Measurements from ENCODE around the gene SLC26A5.

SLC26A5 gene

DNA sequence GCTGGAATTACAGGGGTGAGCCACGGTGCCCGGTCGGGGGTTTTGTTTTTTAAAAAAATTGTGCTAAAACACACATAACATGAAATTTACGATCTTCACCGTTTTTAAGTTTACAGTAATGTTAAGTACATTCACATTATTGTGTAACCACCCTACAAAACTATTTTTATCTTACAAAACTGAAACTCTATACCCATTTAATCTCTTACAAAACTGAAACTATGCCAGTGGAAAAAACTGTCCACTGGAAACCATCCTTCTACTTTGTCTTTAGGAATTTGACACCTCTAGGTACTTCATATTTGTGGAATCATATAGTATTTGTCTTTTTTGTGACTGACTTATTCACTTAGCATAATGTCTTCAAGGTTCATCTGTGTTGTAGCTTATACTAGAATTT lies 99.6 kb downstream of the SLC26A5 start:
- peaks cover 87% of the 10 kb centered on the region for H3K79me2 ChIP-seq (ENCODE audit: control insufficient read depth, low read length)
- H3F3A ChIP-seq (ENCODE audit: control insufficient read depth, insufficient read depth): no peaks in the 10 kb centered on the region
- H3K4me2 ChIP-seq (ENCODE audit: low read length): peak overlapping the region; percentile 72
- TF ChIP-seq EZH2phosphoT487 (IDR thresholded peaks at IDR 0.05; ENCODE audit: borderline replicate concordance, low read length): no peak
- TF ChIP-seq, protein P1, sequence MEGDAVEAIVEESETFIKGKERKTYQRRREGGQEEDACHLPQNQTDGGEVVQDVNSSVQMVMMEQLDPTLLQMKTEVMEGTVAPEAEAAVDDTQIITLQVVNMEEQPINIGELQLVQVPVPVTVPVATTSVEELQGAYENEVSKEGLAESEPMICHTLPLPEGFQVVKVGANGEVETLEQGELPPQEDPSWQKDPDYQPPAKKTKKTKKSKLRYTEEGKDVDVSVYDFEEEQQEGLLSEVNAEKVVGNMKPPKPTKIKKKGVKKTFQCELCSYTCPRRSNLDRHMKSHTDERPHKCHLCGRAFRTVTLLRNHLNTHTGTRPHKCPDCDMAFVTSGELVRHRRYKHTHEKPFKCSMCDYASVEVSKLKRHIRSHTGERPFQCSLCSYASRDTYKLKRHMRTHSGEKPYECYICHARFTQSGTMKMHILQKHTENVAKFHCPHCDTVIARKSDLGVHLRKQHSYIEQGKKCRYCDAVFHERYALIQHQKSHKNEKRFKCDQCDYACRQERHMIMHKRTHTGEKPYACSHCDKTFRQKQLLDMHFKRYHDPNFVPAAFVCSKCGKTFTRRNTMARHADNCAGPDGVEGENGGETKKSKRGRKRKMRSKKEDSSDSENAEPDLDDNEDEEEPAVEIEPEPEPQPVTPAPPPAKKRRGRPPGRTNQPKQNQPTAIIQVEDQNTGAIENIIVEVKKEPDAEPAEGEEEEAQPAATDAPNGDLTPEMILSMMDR (IDR thresholded peaks at IDR 0.05; ENCODE audit: low read depth, low read length, poor library complexity, severe bottlenecking): no peak
- H3K4me3 ChIP-seq (ENCODE audit: low read length): peak overlapping the region; percentile 85
- no peaks in the 10 kb centered on the region for H3K9me3 ChIP-seq (ENCODE audit: control insufficient read depth, insufficient read depth, low read length)
- 0 out of 2 replicates have a peak, but pooled peaks cover 6% of the 10 kb centered on the region for H4K20me1 ChIP-seq (ENCODE audit: control insufficient read depth, insufficient read depth, low read depth, low read length)
- H3K27ac ChIP-seq (ENCODE audit: low read depth, low read length): no peak overlapping the region
- H3K4me1 ChIP-seq (ENCODE audit: control insufficient read depth, low read length): peaks cover 53% of the 10 kb centered on the region
- H3K36me3 ChIP-seq (ENCODE audit: control insufficient read depth, low read length): peaks cover 51% of the 10 kb centered on the region
- H3K9me2 ChIP-seq (replicated peaks; ENCODE audit: control insufficient read depth, low read length): no peaks in the 10 kb centered on the region
- no peaks in the 10 kb centered on the region for H3K27me3 ChIP-seq (ENCODE audit: control insufficient read depth, low read length)

DNA sequence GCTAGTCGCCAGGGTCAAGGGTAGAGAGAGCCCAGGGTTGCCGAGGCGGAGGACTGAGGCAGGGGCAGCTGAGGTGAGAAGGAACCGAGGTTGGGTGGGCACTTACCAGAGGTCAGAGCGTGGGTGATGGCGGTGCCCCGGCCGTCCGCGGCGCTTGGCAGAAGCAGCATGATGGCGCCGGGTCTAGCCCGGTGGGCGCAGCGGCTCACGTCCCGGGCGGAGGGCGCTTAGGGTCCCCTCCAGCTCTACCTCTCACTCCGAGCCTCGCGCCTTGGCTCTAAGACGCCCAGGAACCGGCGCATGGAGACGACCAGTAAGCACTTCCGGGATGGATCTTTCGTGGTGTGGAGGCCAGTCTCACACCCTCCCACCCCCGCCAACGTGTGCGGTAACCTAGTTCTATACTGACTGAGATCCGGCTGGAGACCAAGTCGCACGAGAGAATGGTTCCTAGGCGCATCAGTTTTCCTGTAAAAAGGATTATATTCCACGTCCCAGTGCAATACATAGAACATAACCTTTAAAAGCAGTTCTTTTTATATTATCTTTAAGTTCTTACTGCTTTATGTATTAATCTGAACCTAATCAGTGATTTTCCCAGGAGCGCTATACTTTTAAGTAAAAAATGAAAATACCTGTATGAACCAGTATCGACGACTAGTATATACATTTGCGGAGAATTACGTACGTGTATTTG lies 101.4 kb downstream of the SLC26A5 start, which contains the start of gene DNAJC2:
Gene DNAJC2, minus strand, starts transcription at position 315 of the 697 bp plus-strand sequence. Its CDS starts 145 bp downstream, at position 170.
- H3K4me1 ChIP-seq (ENCODE audit: control insufficient read depth, low read length): peaks cover 52% of the 10 kb centered on the region
- H3K4me2 ChIP-seq (ENCODE audit: low read length): peak within 1 kb of the TSS; percentile 79

DNA sequence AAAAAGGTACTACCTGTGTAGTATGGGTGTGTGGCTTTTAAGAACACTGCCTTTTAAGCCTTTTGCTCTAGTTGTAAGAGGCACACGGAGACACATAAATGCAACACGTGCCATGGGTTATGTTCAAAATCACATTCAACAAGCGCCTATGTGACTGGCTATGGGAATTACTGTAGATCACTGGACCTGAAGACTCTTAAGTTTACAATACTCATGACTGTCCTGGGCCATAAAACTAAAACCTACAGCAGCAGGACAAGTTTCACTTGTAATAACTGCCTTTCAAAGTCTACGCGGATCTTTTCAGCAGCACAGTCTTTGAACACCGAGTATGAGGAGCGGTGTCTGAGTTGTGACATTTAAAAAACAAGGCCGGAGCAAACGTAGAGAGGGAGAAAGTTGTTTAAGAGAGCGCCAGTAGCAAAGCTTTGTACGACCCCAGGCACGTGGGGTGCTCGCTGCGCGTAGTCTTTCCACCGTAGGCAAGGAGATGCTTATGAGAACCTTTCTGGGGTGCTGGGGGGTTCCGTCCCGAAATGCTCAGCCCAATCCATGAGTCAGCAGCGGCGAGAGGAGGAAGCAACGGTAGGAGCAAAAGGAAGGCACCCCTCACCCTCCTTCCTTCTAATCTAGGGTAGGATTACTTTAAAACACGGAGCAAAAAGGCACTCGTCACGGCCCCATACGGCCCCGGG lies 102.1 kb downstream of the SLC26A5 start:
- Histone ChIP-seq H3K4me3 (ENCODE audit: low read length) (peak overlapping the region; percentile 88), H3K9me2 (replicated peaks; ENCODE audit: control insufficient read depth, low read length) (no peaks in the 10 kb centered on the region), H3K9me3 (ENCODE audit: control insufficient read depth, insufficient read depth, low read length) (no peaks in the 10 kb centered on the region), H3K4me2 (ENCODE audit: low read length) (peak overlapping the region; percentile 79), H3K27ac (ENCODE audit: low read depth, low read length) (peak overlapping the region; percentile 64), H3K36me3 (ENCODE audit: control insufficient read depth, low read length) (peaks cover 54% of the 10 kb centered on the region), H3F3A (ENCODE audit: control insufficient read depth, insufficient read depth) (0 out of 2 replicates have a peak, but pooled peaks cover 6% of the 10 kb centered on the region), H4K20me1 (ENCODE audit: control insufficient read depth, insufficient read depth, low read depth, low read length) (peaks cover 13% of the 10 kb centered on the region; the same call in 1 of the 2 replicates), H3K27me3 (ENCODE audit: control insufficient read depth, low read length) (no peaks in the 10 kb centered on the region), H3K79me2 (ENCODE audit: control insufficient read depth, low read length) (peaks cover 87% of the 10 kb centered on the region), H3K4me1 (ENCODE audit: control insufficient read depth, low read length) (peaks cover 45% of the 10 kb centered on the region)
- no peak for TF ChIP-seq EZH2phosphoT487 (IDR thresholded peaks at IDR 0.05; ENCODE audit: borderline replicate concordance, low read length)
- TF ChIP-seq, protein P1 (IDR thresholded peaks at IDR 0.05; ENCODE audit: low read depth, low read length, poor library complexity, severe bottlenecking): no peak

More for the DNA sequence above, 101.4 kb downstream of the SLC26A5 start, which contains the start of gene DNAJC2:
- Histone ChIP-seq H3F3A (ENCODE audit: control insufficient read depth, insufficient read depth) (0 out of 2 replicates have a peak, but pooled peaks cover 4% of the 10 kb centered on the region), H3K4me3 (ENCODE audit: low read length) (peak within 1 kb of the TSS; percentile 88), H3K27ac (ENCODE audit: low read depth, low read length) (peak within 1 kb of the TSS; percentile 64), H3K27me3 (ENCODE audit: control insufficient read depth, low read length) (no peaks in the 10 kb centered on the region), H3K9me2 (replicated peaks; ENCODE audit: control insufficient read depth, low read length) (no peaks in the 10 kb centered on the region), H3K9me3 (ENCODE audit: control insufficient read depth, insufficient read depth, low read length) (no peaks in the 10 kb centered on the region), H3K36me3 (ENCODE audit: control insufficient read depth, low read length) (peaks cover 54% of the 10 kb centered on the region), H4K20me1 (ENCODE audit: control insufficient read depth, insufficient read depth, low read depth, low read length) (0 out of 2 replicates have a peak, but pooled peaks cover 9% of the 10 kb centered on the region), H3K79me2 (ENCODE audit: control insufficient read depth, low read length) (peaks cover 87% of the 10 kb centered on the region)
- TF ChIP-seq, protein P1 (IDR thresholded peaks at IDR 0.05; ENCODE audit: low read depth, low read length, poor library complexity, severe bottlenecking): no peak
- no peak for TF ChIP-seq EZH2phosphoT487 (IDR thresholded peaks at IDR 0.05; ENCODE audit: borderline replicate concordance, low read length)

Measured in DOHH2 (cell line).